SK-N-SH treated with all-trans-retinoic acid at 6 μM for 48 hours (cell line): ENCODE data around the gene FBXW2.

Experiments used
- OSR1 ChIP-seq: fragments of 250-450 bp; sonication (Bioruptor Pico); IDR thresholded peaks from 2 replicates; pipeline ENCODE4 v1.8.0; 2022; ENCODE audit warnings: moderate library complexity, mild to moderate bottlenecking, inconsistent platforms
- PPARA ChIP-seq: fragments of 250-450 bp; sonication (Bioruptor Pico); IDR thresholded peaks from 2 replicates; pipeline ENCODE4 v1.5.0; 2020; ENCODE audit warnings: mild to moderate bottlenecking, borderline replicate concordance
- TCF4 ChIP-seq: fragments of 250-450 bp; sonication (Bioruptor Pico); IDR thresholded peaks from 2 replicates; pipeline ENCODE4 v1.8.0; 2021; ENCODE audit warnings: mild to moderate bottlenecking, moderate library complexity, borderline replicate concordance
- TOX ChIP-seq: fragments of 250-450 bp; sonication (Bioruptor Pico); IDR thresholded peaks from 2 replicates; pipeline ENCODE4 v1.8.0; 2021; ENCODE audit warnings: mild to moderate bottlenecking, moderate library complexity, borderline replicate concordance
- ZFP3 ChIP-seq: fragments of 250-450 bp; sonication (Bioruptor Pico); IDR thresholded peaks from 2 replicates; pipeline ENCODE4 v1.5.0; 2020; ENCODE audit warnings: mild to moderate bottlenecking, moderate library complexity
- ZNF70 ChIP-seq: fragments of 450-650 bp; formaldehyde crosslinking; IDR thresholded peaks from 2 replicates; pipeline ENCODE4 v1.5.0; 2020; ENCODE audit warnings: mild to moderate bottlenecking, moderate library complexity
- TF ChIP-seq, protein P1 (sequence below): fragments of 250-450 bp; sonication (Bioruptor Pico); IDR thresholded peaks from 2 replicates; pipeline ENCODE4 v1.8.0; 2020; ENCODE audit warnings: mild to moderate bottlenecking, moderate library complexity, borderline replicate concordance

DNA sequence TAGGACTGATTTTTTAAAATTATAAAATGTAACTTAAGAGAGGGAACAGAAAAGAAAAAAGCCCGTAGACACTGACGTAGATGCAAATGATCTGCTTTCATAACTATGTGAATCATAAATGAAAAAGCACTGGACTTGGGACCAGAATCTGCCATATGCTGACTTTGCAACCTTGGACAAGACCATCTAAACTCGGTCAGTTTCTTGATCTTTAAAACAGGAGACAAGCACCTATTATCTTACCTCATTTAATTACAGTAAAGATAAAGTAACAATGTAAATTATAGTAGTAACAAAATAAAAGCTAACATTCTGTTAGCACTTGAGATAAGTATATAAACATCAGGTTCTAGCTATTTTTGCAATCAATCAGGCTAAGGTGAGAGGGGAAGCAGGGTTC, 20.0 kb downstream of the FBXW2 start:
- TF ChIP-seq TCF4 (CRISPR knock-in tag) (no peak), ZNF70 (no peak), ZFP3 (CRISPR knock-in tag) (no peak), OSR1 (CRISPR knock-in tag) (no peak), PPARA (CRISPR knock-in tag) (no peak), TOX (CRISPR knock-in tag) (no peak)
- TF ChIP-seq, protein P1, sequence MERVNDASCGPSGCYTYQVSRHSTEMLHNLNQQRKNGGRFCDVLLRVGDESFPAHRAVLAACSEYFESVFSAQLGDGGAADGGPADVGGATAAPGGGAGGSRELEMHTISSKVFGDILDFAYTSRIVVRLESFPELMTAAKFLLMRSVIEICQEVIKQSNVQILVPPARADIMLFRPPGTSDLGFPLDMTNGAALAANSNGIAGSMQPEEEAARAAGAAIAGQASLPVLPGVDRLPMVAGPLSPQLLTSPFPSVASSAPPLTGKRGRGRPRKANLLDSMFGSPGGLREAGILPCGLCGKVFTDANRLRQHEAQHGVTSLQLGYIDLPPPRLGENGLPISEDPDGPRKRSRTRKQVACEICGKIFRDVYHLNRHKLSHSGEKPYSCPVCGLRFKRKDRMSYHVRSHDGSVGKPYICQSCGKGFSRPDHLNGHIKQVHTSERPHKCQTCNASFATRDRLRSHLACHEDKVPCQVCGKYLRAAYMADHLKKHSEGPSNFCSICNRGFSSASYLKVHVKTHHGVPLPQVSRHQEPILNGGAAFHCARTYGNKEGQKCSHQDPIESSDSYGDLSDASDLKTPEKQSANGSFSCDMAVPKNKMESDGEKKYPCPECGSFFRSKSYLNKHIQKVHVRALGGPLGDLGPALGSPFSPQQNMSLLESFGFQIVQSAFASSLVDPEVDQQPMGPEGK (CRISPR knock-in tag), result no peak
